GM18520 (cell line): ENCODE results near the gene ASB13.

Experiments used
- ATAC-seq: cut with Tn5 transposase; IDR thresholded peaks from one replicate; pipeline ENCODE4 v1.9.1; 2021; ENCODE audit not compliant: unreplicated experiment

The ASB13 gene

GRCh38 chr10:5591336-5591824, 75.0 kb downstream of the ASB13 start:
- no peak for ATAC-seq

GRCh38 chr10:5590816-5591215, 75.6 kb downstream of the ASB13 start:
- no peak for ATAC-seq

GRCh38 chr10:5589661-5590511, 76.5 kb downstream of the ASB13 start:
- ATAC-seq = no peak

- no peak for ATAC-seq
Observed at GRCh38 chr10:5589011-5589660, 77.3 kb downstream of the ASB13 start.
